ENCODE measurements around the gene MSL1.

Gene MSL1

GRCh38 chr17:40106760-40107521 lies 14.8 kb upstream of the MSL1 start:
- no peak overlapping the region for H3K4me3 ChIP-seq (ENCODE audit: low read depth, low read length)
- DNase-seq (ENCODE audit: low read depth): no peak
- no peak for TF ChIP-seq CTCF (IDR thresholded peaks at IDR 0.05; ENCODE audit: low read depth, low read length, missing control alignments)

GRCh38 chr17:40107522-40108174 lies 14.1 kb upstream of the MSL1 start:
- H3K4me3 ChIP-seq (ENCODE audit: low read depth, low read length): no peak overlapping the region
- no peak for DNase-seq (ENCODE audit: low read depth)
- TF ChIP-seq CTCF (IDR thresholded peaks at IDR 0.05; ENCODE audit: low read depth, low read length, missing control alignments): no peak

- TF ChIP-seq CTCF (IDR thresholded peaks at IDR 0.05; ENCODE audit: low read depth, low read length, missing control alignments): peak; percentile 28
- DNase-seq (ENCODE audit: low read depth): no peak
- no peak overlapping the region for H3K4me3 ChIP-seq (ENCODE audit: low read depth, low read length)
Observed at GRCh38 chr17:40108970-40109824, 12.6 kb upstream of the MSL1 start.

GRCh38 chr17:40110026-40110845 lies 11.5 kb upstream of the MSL1 start:
- no peak for TF ChIP-seq CTCF (IDR thresholded peaks at IDR 0.05; ENCODE audit: low read depth, low read length, missing control alignments)
- no peak overlapping the region for H3K4me3 ChIP-seq (ENCODE audit: low read depth, low read length)
- no peak for DNase-seq (ENCODE audit: low read depth)

- no peak overlapping the region for H3K4me3 ChIP-seq (ENCODE audit: low read depth, low read length)
- peak; percentile 55 for DNase-seq (ENCODE audit: low read depth)
- peak; percentile 88 for TF ChIP-seq CTCF (IDR thresholded peaks at IDR 0.05; ENCODE audit: low read depth, low read length, missing control alignments)
Observed at GRCh38 chr17:40111221-40112128, 10.3 kb upstream of the MSL1 start.
